Fibroblast of pulmonary artery (primary cell): Measurements from ENCODE around the gene FANCC.

ENCODE experiments used
- DNase-seq: peaks from one replicate; pipeline ENCODE4 v3.0.0-alpha.2; 2010; ENCODE audit warnings: low read depth
- H3K4me3 ChIP-seq: replicated peaks from 2 replicates; pipeline ENCODE4 v1.5.1; 2011; ENCODE audit warnings: low read depth, mild to moderate bottlenecking, control low read depth, low read length, moderate library complexity
- TF ChIP-seq, protein P1 (sequence below): IDR thresholded peaks from 2 replicates; pipeline ENCODE4 v1.5.1; 2011; ENCODE audit warnings: mild to moderate bottlenecking, control low read depth, low read length, inconsistent platforms; ENCODE audit errors: missing control alignments

Gene FANCC

DNA sequence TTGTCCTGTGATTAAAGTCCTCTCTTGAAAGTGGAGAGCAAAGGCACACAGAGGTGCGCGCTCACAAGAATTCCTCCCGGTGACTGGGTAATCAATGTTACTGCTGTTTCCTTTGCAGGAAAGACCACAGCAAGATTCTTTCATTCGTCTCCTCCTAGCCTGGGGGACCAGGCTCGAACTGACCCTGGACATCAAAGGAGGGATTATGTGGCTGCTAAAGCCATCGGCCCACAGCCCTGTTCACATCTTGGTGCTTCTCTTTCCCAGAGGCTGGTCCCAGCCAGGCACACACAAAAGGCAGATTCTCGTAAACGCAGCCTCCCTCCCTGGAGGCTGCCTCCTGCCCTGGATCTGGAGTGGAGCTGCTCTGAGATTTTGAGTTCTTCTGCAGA is 230.9 kb downstream of the FANCC start:
- TF ChIP-seq, protein P1, sequence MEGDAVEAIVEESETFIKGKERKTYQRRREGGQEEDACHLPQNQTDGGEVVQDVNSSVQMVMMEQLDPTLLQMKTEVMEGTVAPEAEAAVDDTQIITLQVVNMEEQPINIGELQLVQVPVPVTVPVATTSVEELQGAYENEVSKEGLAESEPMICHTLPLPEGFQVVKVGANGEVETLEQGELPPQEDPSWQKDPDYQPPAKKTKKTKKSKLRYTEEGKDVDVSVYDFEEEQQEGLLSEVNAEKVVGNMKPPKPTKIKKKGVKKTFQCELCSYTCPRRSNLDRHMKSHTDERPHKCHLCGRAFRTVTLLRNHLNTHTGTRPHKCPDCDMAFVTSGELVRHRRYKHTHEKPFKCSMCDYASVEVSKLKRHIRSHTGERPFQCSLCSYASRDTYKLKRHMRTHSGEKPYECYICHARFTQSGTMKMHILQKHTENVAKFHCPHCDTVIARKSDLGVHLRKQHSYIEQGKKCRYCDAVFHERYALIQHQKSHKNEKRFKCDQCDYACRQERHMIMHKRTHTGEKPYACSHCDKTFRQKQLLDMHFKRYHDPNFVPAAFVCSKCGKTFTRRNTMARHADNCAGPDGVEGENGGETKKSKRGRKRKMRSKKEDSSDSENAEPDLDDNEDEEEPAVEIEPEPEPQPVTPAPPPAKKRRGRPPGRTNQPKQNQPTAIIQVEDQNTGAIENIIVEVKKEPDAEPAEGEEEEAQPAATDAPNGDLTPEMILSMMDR = no peak
- H3K4me3 ChIP-seq = no peak overlapping the region
- no peak for DNase-seq

DNA sequence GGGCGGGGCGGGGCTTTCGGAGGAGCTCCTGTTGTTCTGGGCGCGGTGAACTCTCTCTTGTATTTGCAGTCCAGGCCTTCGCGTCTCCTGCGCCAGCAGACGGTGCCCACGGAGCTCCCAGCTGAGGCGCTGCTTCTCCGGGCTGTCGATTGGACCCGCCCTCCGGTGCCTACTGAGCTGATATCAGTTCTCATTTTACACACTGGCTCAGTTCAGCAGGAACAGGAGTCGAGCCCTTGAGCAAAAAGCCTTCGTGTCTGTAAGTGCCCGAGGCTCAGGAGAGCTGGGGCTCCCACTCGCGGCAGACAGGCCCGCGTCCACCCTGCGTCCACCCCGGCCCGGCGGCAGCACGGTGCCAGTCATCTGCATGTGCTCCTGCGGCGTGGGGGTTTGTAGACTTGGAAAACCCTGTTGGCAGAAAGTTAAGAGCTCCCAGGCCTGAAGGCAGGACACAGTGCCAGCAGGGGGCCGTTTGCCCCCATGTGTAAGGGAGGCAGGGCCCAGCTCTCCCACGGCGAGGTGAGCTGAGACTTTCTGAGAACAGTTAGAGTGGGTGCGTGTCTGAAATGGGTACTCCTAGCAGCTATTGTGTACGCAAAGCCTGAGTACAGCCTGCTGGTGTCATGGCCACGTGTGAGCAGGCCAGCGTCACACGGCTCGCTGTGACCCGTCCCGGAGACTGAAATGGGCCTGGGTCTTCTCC is 231.5 kb downstream of the FANCC start:
- TF ChIP-seq, protein P1 = no peak
- no peak for DNase-seq
- no peak overlapping the region for H3K4me3 ChIP-seq

DNA sequence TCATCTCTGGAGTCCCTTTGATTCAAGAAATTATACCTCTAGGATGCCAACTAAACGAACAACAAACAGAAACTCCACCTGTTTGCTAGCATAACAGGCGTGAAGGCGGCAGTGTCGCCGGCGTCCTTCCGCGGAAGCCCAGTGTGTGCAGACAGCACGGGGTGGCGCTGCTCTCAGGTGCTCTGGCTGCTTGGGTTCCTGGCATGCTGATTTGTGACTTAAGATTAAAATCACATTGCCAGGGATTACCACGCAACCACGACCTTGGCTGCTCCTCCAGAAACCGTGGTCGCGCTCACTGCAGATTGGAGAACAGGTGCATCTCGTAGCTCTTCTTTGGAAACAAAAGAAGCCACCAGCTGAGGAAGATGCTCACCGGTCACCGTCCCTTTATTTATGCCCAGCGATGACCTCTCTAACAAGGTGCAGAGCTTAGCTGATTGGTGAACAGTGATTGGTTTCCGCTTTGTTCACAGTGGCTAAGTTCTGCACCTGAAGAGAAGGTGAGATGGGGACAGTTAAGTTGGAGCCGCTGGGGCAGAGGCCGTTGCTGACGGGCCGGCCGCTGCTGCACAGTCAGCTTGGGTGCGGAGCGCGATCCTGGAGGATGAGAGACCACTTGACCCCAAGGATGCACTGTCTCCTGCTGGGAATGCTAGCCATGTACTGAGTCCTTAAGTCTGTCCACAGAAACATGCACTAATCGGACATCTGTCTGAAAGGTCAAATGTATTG is 232.3 kb downstream of the FANCC start:
- no peak overlapping the region for H3K4me3 ChIP-seq
- no peak for DNase-seq
- TF ChIP-seq, protein P1 = no peak

DNA sequence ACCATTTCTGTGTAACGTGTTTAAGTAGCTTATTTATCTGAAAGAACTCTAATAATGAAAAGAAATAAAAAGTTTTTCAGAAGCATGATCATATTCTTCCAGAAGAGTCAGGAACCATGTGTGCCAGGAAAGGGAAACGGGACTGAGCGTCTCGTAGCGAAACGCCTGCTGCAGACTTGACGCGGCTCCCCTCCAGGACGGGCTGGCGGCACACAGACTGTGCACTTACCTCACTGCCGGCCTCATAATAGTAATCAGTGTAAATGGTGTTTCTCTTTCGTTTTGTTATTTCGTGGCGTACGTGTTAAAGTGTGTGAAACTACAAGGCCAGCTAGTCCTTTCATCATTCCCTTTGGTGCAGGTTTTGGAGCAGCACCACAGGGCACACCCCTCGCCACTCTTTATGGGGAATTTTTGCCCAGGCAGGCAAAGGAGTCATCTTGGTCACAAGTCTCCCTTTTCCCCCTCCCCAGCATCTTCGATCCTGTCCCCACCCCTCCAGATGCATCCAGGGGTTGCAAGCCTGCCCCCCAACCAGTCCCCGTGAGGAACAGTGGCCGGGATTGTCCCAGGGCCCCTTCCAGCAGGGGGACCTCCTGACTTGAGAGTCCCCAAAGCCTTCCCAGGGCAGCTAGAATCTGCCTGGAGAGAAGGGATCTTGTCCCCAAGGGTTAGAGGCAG is 233.1 kb downstream of the FANCC start:
- DNase-seq = no peak
- no peak overlapping the region for H3K4me3 ChIP-seq
- TF ChIP-seq, protein P1 = no peak

DNA sequence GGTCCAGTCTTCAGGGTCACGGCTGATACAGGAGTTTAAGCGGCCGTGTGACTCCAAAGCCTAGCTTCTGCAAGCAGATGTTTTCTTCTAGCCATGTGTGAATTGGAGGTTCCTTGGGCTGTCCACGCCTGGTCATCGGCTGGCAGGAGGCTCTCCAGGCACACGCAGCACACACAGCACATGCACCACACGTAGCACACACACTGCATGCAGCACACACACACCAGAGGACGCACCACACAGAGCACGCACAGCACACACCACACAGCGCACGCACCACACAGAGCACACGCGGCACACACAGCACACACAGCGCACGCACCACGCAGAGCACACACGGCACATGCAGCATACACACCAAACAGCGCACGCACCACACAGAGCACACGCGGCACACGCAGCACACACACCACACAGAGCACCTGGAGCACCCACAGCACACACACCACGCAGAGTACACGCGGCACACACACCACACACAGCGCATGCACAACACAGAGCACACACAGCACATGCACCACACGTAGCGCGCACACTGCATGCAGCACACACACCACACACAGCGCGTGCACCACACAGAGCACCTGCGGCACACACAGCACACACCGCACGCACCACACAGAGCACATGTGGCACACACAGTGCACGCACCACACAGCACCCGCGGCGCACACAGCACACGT is 234.3 kb downstream of the FANCC start:
- DNase-seq = no peak
- TF ChIP-seq, protein P1 = no peak
- no peak overlapping the region for H3K4me3 ChIP-seq

DNA sequence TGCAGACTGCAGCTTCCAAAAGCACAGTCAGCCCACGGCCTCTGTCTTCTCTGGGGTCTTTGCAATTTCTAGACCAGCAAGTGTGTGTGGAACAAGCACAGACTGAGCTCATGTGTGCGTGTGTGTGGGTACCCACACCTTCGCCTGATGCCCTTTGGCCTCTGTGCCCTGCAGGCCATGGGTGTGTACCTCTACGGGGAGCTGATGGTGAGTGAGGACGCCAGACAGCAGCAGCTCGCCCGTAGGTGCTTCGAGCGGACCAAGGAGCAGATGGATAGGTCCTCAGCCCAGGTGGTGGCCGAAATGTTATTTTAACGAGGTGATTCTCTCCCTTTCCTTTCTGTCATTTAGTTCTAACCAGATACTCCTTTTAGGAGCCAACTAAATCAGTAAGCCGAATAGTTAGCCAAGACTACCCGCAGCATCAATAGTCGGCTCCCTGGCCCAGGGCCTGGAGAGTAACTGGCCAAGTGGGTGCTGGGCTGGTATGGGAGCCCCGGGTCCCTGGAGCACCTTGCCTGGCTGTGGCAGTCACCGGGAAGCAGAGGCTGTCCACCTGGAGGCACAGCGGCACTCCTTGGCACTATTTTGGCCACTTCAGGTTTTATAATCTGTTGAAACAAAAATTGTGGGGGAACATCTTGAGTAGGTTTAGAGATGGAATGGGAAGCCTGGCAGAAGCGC is 235.0 kb downstream of the FANCC start:
- DNase-seq = no peak
- TF ChIP-seq, protein P1 = no peak
- H3K4me3 ChIP-seq = no peak overlapping the region
